GM21576 (cell line): ENCODE data around the gene MYD88.

ENCODE experiments used
- ATAC-seq: cut with Tn5 transposase; IDR thresholded peaks from one replicate; pipeline ENCODE4 v1.9.1; 2021; ENCODE audit warnings: mild to moderate bottlenecking, moderate library complexity; ENCODE audit not compliant: unreplicated experiment

MYD88 gene

DNA sequence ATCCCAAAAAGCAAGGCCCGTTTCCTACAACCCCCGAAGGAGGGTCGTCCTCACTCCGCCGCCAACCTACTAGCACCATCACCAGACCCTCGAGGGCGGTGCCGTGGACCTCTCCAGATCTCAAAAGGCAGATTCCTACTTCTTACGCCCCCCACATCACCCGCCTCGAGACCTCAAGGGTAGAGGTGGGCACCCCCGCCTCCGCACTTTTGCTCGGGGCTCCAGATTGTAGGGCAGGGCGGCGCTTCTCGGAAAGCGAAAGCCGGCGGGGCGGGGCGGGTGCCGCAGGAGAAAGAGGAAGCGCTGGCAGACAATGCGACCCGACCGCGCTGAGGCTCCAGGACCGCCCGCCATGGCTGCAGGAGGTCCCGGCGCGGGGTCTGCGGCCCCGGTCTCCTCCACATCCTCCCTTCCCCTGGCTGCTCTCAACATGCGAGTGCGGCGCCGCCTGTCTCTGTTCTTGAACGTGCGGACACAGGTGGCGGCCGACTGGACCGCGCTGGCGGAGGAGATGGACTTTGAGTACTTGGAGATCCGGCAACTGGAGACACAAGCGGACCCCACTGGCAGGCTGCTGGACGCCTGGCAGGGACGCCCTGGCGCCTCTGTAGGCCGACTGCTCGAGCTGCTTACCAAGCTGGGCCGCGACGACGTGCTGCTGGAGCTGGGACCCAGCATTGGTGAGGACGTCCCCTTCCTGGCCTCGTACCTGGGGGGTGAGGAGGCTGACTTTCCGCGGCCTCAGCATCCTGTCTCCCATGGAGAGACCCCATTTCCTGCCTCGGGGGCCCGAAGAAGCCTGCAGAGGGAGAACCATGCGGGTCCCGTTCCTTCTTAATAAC lies at the start of gene MYD88:
Gene MYD88 (plus strand): TSS at position 313 of the 842 bp plus-strand sequence. CDS start 40 bp downstream, at position 353.
- peak; percentile 41 for ATAC-seq

DNA sequence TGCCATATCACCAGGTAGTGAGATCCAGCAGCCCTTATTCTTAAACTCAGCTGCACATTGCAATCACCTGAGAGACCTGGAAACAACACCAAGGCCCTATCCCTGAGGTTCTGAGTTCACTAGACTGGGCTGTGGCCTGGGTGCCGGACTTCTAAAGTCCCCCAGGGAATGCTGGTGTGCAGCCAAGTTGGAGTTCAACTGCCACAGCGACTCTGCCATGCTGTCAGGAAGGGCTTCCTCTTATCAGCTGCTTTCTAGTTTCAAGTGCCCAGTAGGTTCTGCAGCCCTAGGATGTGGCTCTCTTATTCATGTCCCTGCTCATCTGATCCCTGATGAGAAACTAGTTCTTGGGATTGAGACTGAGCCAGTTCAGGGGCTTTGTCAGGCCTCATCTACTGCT lies 49.3 kb upstream of the MYD88 start:
- ATAC-seq = no peak

DNA sequence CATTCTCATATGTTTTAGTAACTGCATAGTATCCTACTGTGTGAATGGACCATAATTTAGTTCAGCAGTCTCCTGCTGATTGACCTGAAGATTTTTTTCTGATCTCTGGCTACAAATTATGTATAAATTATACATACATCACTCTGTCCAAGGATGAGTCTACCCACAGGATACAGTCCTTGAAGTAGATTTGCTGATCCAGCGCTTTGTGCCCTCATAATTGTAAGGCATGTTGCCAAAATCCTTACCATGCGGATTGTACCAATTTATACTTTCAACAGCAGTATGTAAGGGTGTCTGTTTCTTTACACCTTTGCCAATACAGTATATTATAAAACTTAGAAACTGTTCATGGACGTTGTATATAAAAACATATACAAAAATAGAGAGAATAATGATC lies 48.0 kb upstream of the MYD88 start:
- no peak for ATAC-seq

DNA sequence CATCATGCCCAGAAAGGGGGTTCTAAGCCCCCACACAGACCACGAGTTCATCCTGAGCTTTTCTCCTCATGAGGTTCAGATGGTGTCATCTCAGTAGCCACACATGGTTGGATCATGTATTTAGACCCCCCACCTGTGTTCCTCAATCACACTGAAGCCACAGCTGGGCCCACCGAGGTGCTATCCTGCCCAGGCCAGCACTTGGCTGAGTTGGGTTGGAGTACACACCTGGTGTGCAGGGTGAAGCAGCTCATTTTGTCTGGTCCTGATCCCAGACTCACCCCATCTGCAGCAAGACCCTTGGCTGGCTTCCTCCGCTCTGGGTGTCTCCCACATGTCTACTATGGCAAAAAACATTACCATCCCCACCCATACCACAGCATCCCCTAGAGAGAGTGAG lies 43.5 kb upstream of the MYD88 start:
- ATAC-seq = no peak

DNA sequence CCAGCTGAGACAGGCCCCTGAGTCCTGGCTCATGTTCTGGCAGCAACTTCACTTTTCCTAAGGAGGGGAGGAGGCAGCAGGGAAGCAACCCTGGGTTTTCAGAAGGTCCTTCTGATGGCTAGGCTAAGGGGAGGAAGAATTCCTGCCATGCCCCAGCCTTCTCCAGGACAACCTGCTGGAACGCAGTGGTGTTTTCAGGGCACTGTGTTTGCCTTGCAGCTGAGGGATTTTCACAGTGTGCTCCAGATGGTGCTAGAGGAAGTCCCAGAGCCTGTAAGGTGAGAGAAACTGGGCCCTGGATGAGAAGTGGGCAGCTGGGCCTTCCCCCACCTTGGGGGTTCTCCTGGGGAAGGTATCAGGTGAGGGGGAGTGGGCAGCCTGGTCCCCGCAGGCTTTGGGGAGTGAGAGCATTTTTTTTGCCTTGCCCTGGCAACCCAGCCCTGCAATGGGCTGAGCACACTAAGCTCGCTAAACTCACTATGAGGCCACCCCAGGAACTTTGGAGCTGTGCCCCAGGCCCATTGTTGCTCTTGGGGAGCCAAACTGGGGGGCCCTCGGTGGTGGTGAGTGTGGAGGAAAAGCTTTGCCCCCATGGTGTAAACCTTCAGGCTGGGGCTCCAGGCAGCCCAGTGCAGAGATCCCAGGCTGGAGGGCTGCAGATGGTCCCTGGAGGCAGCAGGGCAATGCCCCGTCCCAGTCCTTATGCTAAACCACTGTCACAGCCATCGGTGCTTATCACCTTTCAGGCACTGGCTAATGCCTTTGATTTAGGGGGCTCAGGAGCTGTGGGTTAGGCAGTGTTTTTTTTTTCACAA lies 42.6 kb upstream of the MYD88 start:
- ATAC-seq = no peak

DNA sequence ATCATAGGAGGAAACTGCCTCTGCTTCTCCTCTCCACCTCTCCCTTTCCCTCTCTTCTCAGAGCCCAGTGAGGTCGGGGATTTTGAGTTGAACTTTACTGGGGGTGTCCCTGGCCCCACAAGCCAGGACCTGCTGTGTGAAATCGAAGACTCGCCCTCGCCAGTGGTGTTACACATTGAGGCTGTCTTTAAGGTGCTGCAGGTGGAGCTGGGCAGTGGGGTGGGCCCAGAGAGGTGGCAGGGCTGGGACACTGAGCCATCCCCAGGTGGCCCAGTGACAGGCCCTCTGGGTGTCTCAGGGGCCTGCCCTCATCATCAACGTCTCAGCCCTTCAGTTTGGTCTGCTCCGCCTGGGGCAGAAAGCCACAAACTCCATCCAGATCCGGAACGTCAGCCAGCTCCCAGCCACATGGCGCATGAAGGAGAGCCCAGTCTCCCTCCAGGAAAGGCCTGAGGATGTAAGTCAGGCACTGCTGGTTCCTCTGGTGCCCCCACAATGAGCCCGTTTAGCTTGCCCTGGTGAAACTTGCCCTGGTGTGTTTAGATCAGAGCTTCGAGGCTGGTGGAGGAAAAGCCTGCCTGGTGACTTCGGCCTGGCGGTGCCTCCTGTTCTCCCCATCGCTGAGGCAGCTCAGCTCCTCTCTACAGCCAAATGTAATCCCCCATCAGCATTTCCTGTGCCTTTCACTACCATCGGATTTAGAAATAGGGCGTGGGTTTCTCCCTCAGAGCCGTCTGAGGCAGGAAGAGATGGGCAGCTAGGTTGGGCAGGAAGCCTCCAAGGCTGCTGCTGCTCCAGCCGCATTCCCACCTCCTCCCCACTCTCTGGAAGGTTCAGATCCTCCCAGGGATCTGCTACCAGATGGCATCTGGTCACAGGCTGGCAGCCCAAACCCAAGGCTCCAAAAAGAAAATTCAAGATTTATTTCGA lies 40.8 kb upstream of the MYD88 start:
- no peak for ATAC-seq

DNA sequence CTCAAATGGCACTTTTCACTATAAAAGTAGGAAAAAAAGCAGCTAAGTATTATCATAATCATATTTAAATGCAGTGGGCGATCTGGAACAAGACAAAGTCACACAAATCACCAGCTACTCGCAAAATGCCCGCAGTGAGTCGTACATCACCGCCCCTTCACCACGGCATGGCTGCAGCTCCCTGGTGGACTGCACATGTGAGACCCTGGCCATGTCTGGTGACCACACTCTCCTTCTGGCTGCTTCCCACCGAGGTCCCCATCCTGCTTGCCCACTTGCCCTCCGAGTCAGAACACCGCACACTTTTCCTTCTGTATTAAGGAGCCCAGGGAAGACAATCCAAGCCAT lies 40.1 kb upstream of the MYD88 start:
- no peak for ATAC-seq

DNA sequence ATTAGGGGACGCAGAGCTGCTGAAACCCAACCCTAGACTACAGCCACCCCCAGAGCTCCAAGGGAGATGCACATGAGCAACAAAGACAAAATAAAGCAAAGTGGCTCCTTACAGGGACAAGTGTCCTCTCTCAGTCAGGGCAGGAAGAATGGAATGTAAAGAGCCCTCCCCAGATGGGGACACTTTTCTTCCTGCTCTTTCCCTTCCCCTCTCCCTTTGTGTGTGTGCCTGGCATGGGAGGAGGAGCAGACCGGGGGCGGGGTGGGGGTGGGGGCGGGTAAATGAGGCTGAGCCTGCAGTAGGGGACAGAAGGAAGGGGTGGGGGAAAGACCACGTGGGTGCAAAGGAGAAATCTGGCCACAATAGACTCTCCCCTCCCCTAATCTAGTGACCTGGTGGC lies 38.9 kb upstream of the MYD88 start:
- no peak for ATAC-seq

DNA sequence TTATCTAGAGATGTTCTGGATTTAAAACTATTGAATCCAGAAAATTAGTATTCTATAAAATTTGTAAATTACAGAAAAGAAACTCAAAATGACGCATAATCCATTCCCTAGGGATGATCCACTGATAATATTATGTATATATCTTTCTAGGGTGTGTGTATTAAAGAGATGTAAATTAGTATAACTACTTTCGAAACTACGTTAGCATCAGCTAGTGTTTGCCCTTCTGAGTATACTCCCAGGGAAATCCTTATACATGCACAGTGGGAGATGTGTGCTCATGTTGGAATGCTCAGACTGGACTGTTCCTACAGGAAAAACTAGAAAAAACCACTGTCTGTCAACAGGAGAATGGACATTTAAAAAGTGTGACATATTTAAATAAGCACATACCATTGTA lies 38.0 kb upstream of the MYD88 start:
- ATAC-seq = no peak

DNA sequence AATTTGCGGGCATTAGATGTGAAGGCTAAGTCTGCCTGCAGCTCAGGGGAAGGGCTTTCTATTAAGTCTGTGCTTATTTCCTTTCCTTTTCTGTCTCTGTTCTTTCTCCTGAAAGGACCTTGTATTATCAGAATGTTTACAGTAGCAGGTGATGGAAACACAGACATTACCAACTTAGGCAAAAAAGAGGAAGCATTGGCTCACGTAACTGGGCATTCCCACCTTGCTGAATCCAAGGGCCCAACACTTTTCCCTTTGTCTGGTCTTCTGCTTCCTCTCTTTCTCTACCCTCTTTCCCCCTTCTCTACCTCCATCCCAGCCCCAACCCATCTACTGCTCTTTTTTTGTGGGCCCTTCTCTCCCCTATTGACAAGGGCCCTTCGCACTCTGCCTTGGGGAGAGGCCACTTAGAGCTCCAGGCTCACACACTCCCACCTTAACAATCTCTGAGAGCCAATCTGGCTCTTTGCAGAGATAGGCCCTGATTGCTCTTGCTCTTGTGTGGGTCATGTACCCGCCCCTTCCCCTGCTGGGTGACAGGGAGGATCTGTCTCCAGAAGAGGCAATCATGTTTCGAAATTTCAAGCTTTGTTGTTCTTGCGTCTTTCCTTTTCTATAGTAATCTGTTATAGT lies 36.5 kb upstream of the MYD88 start:
- no peak for ATAC-seq

DNA sequence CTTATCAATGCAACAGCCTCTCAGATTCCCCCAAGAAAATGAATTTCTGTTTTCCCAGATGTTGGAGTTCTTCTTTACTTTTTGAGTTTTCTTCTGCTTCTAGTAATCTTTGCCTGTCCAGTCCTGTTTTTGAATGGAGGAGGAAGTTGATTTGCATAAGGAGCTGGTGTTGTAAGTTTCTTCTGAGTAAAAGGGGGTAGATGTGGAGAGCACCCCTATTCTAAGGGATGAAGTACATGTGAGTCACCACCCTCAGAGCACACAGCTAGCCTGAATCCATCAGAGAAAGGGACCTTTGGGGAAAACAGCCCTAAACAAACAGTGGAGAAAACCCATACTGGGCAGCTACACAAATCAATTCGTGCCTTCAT lies 36.0 kb upstream of the MYD88 start:
- ATAC-seq = no peak

DNA sequence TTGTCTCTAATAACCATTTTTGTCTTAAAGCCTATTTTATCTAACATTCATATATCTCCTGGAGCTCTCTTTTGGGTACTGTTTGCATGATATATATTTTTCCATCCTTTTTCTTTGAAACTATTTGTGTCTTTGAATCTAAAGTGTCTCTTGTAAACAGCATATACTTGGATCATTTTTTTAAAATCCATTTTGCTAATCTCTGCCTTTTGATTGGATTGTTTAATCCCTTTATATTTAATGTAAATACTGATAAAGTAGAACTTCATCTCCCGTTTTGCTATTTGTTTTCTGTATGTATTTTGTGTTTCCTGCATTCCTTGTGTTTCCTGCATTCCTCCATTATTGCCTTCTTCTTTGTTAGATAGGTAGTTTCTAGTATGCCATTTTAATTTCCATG lies 32.9 kb upstream of the MYD88 start:
- ATAC-seq = no peak

DNA sequence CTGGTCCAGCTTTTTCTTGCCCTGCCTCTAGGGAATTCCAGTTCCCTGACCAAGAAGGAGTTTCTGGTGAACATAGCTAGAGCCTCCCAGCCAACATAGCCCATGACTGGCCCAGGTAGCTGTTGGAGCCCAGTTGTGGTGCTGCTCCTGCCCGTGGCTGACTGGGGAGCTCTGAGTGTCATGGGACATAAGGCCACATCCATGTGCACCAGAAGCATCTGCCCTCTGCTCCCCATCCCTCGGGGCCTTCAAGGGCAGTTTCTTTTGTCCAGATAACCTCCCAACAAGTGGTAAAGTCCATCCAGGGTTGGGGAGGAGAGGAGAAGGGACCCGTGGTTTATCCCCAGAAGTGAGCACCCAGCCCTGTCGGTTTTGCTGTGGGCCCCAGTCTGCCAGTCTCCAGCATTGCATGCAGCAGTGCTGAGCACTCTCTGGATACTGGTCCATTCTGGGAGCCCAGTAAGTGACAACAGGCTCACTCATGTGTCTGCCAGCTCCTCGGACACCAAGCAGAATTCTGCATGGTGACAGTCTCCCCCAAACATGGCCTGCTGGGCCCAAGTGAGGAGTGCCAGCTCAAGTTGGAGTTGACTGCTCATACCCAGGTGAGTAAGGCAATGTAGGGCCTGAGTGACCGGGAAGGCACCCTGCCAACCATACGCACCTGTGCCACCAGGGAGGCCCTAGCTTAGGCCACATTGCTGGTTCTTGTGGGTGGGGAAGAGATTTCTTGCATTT lies 30.4 kb upstream of the MYD88 start:
- no peak for ATAC-seq

DNA sequence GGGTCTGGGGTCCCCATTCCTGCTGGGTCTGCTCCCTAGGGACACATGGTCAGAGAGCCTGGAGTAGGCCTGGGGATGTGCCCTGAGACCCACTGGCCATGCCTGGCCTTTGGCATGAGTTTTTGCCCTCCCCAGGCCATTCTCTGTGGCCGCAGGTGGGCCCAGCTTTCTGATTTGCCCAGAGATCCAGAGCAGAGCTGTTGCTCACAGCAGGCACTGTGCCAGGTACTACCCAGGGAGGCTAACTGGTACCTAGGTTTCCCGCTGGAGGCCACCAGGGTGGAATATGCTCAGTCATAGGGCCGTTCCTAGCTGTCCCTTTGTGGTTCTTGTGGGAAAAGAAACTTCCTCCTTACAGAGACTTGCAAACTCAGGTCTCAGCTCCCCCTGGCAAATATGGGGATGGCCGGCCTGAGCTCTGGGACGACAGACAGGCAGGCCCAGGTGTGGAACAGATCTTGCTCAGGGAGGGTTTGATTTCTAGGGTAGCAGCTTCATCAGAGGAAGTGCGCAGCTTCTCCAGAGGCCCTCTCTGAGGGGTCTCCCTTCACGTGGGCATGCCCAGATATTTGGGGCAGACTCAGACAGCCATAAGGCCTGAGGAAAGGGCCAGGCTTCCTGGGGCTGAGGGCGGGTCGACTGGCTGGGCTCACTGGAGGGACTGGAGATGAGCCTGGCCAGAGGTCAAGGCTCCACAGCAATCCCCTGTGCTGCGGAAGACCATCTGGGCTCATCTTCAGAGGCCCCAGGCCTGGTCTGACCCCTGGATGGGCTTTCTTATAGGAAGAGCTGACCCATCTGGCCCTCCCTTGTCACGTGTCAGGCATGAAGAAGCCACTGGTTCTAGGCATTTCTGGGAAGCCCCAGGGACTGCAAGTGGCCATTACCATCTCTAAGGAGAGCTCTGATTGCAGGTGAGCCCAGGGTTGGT lies 29.5 kb upstream of the MYD88 start:
- ATAC-seq = no peak

DNA sequence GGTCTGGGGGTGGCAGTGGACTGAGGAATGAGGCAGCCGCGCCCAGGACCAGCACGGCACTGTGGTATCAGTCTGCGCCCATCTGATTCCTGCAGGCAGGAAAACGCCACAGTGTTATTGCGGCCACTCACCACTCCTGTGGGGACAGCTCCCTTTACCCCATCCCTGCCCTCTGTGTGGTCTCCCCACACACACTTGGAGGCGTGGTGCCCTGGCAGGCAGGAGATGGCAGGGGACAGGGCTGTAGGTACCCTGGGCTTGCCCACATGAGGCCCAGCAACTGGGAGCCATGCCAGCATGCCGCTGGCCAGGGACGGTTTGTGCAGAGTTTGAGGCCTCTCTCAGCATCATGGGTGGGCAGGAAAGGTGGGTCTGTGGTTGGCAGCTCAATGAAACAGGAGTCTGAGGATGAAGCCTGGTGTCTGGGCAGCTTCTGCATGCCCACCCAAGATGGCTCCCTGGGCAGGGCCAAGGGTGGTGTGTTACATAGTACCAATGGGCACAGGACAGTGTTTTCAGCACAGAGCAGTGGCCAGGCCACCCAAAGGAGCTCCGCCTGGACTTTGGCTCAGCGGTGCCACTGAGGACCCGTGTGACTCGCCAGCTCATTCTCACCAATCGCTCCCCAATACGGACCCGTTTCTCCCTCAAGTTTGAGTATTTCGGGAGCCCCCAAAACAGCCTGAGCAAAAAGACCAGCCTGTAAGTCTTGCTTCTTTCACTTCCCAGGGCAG lies 28.7 kb upstream of the MYD88 start:
- no peak for ATAC-seq

DNA sequence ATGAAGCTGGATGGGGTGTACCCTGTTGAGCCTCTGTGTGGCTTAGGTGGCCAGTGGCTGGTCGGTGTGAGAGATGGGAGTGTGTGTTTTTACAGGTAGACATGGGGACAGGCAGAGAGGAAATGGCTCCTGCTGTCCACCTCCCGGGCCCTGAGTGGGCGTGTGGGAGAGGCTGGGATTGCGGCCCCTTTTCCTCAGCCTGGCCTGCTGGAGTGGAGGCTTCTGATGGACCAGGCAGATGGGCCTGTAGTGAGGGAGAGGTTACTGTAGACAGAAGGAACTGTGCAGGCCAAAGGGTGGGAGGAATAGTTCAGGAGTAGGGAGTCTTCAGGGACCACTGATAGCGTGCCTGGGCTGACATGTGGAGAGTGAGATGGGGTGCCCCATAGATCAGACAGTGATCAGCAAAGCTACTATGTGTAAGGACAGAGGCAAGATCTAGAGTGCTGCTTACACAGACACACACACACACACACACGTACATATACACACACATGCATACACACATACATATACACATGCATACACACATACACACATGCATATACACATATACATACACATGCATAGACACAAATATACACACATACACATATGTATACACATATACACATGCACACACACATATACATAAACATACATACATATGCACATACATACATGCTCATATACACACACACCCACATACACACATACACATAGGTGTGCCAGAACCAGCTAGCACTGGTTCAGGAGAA lies 28.0 kb upstream of the MYD88 start:
- ATAC-seq = no peak

DNA sequence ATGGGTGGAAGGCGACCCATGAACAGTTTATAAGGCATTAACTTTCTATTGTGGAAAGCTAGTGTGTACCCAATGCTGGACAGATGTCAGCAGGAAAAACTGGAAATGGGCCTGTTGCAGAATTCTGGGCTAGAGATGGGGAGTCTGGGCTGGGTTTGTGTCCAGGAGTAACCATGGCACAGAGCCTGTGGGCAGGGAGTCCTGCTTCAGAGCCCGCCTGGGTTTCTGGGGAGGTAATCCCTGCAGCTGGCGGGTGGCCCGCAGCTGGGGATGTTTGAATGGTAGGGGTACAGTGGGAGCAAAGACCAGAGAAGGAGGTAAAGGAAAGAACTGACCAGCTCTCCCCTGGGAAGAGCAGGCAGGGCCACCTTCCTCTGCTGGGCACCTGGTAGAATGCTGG lies 27.3 kb upstream of the MYD88 start:
- ATAC-seq = no peak
